T-cell (primary cell): ENCODE data around the gene LRIG3. TPM values are rescaled to one million over a fixed set of nuclear protein-coding genes. Genes with fewer than 3 reads are reported as not detected.

ENCODE experiments used
- ATAC-seq, 4 experiments: fragments of 200-7000 bp in 3 of 4; fragments of 150-1000 bp in 1 of 4; cut with Tn5 transposase; replicated peaks in 1 of 4; 1 replicate in 3 of 4; 2 replicates in 1 of 4; pipeline ENCODE4 v1.10.0; 2021; ENCODE audit warnings: moderate library complexity in 3 of 4, mild to moderate bottlenecking in 2 of 4, moderate number of reproducible peaks in 1 of 4
- CTCF ChIA-PET, 2 donors: fragments of 300-600 bp; sonication (Branson Sonifier 250); formaldehyde crosslinking; loops; one replicate each; lab custom pipeline; 2022; ENCODE audit warnings: antibody characterized with exemption in 2 of 2; lab: Charles Lee
- POLR2A ChIA-PET, 2 donors: fragments of 300-600 bp; sonication (Branson Sonifier 250); formaldehyde crosslinking; loops; one replicate each; lab custom pipeline; 2022; ENCODE audit warnings: antibody characterized with exemption in 2 of 2; lab: Charles Lee
- DNase-seq, 35 experiments: peaks; one replicate each; pipeline versions ENCODE4 v3.0.0 to v3.0.0-alpha.2; 2013 to 2023
- H3K27ac ChIP-seq: one replicate; pipeline ENCODE4 v1.5.1; 2013; ENCODE audit warnings: low read length
- H3K27me3 ChIP-seq, 2 experiments: replicated peaks in 1 of 2; 1 replicate in 1 of 2; 2 replicates in 1 of 2; pipeline versions ENCODE4 v1.6.1 to v1.7.0; 2013; ENCODE audit warnings: low read length in 1 of 2, mixed read lengths in 1 of 2; ENCODE audit not compliant: control insufficient read depth in 2 of 2, insufficient read depth in 2 of 2; ENCODE audit errors: extremely low read depth in 1 of 2
- H3K36me3 ChIP-seq, 2 donors: 1 replicate in 1 of 2; 2 replicates in 1 of 2; pipeline versions ENCODE4 v1.6.1 to v1.7.0; 2013; ENCODE audit warnings: low read length in 1 of 2; ENCODE audit not compliant: control insufficient read depth in 2 of 2, insufficient read depth in 1 of 2; ENCODE audit errors: extremely low read depth in 1 of 2
- H3K4me1 ChIP-seq, 2 experiments: 1 replicate in 1 of 2; 2 replicates in 1 of 2; pipeline versions ENCODE4 v1.6.1 to v1.7.0; 2013; ENCODE audit warnings: low read length in 2 of 2, mixed read lengths in 1 of 2; ENCODE audit not compliant: insufficient read depth in 2 of 2, control insufficient read depth in 1 of 2; ENCODE audit errors: extremely low read depth in 1 of 2
- H3K4me3 ChIP-seq, 2 donors: 1 replicate in 1 of 2; 2 replicates in 1 of 2; pipeline versions ENCODE4 v1.5.1 to v1.7.0; 2013; ENCODE audit warnings: mild to moderate bottlenecking in 2 of 2, low read length in 1 of 2, moderate library complexity in 1 of 2; ENCODE audit not compliant: control insufficient read depth in 1 of 2; ENCODE audit errors: extremely low read depth in 1 of 2
- H3K9me3 ChIP-seq: 2 replicates; pipeline ENCODE4 v1.7.0; 2013
- H3K27ac Mint-ChIP-seq, 2 donors: one replicate each; pipeline ENCODE4 v1.8.0; 2020 to 2021; ENCODE audit warnings: mild to moderate bottlenecking in 2 of 2, mixed read lengths in 2 of 2
- H3K27me3 Mint-ChIP-seq, 2 donors: one replicate each; pipeline ENCODE4 v1.8.0; 2021 to 2022; ENCODE audit warnings: mixed read lengths in 2 of 2
- H3K36me3 Mint-ChIP-seq: one replicate; pipeline ENCODE4 v1.8.0; 2021; ENCODE audit warnings: mixed read lengths
- H3K4me1 Mint-ChIP-seq, 3 donors: one replicate each; pipeline ENCODE4 v1.8.0; 2020 to 2022; ENCODE audit warnings: mixed read lengths in 3 of 3, mild to moderate bottlenecking in 1 of 3
- H3K4me3 Mint-ChIP-seq, 3 donors: one replicate each; pipeline ENCODE4 v1.8.0; 2020 to 2022; ENCODE audit warnings: mild to moderate bottlenecking in 3 of 3, mixed read lengths in 3 of 3, moderate library complexity in 3 of 3
- H3K9me3 Mint-ChIP-seq, 3 donors: one replicate each; pipeline ENCODE4 v1.8.0; 2020 to 2022; ENCODE audit warnings: mixed read lengths in 3 of 3
- WGBS: methylation state at CpG from one replicate; pipeline ENCODE4 v1.1.5; 2013; ENCODE audit warnings: missing lambda C conversion rate; ENCODE audit not compliant: insufficient coverage; 5-methylcytosine and 5-hydroxymethylcytosine counted together
- total RNA-seq, 35 experiments: library from RNA in 6 of 35; stranded (reverse) in 6 of 35; fragments of 120-200 nt in 1 of 35; gene quantifications; one replicate each; pipeline versions ENCODE4 v1.2.1 to v1.2.4 and lab custom pipeline; 2013 to 2026

Gene LRIG3
- total RNA-seq (under 1 TPM in 3 of 5 donors, not detected in 2; 0.09 to 0.13 (median 0.12) TPM), total RNA-seq (lab: John Stamatoyannopoulos, UW) (0 to 0.44 (median 0.05) reads per million in 29 experiments)
- total RNA-seq (2013) = 0.37 TPM

GRCh38 chr12:58920102-58920960 is at the start of gene LRIG3:
TSS of gene LRIG3 (minus strand) at chr12:58920504. CDS start at chr12:58920235, 269 bp downstream.
- ChIA-PET CTCF (no interaction called here), POLR2A (no interaction called here)
- Histone ChIP-seq H3K27ac (no peak within 1 kb of the TSS), H3K9me3 (no peaks in the 10 kb centered on the region), H3K36me3 (no peaks in the 10 kb centered on the region), H3K4me1 (peaks cover 0 to 4% of the 10 kb centered on the region in 2 experiments), H3K27me3 (peaks cover 14 to 15% of the 10 kb centered on the region in 2 experiments), H3K4me3 (peak within 1 kb of the TSS in 1 of 2 donors; percentile 7)
- Mint-ChIP-seq H3K9me3 (peaks cover 0 to 2% (median 0%) of the 10 kb centered on the region in 3 donors), H3K27ac (no peak within 1 kb of the TSS), H3K4me1 (peaks cover 0 to 3% (median 1%) of the 10 kb centered on the region in 3 donors), H3K36me3 (no peaks in the 10 kb centered on the region), H3K4me3 (peak within 1 kb of the TSS; percentile 17 to 42 (median 21)), H3K27me3 (peaks cover 36 to 43% of the 10 kb centered on the region in 2 donors)
- ATAC-seq (no peak), DNase-seq (no peak)
- WGBS = 5% methylated on average over 69 of the region's 80 CpGs

- no peak overlapping the region for H3K4me3 Mint-ChIP-seq
- CTCF ChIA-PET = no interaction called here
- Histone ChIP-seq H3K4me3 (no peak overlapping the region), H3K27me3 (no peaks in the 10 kb centered on the region), H3K9me3 (no peaks in the 10 kb centered on the region), H3K4me1 (no peaks in the 10 kb centered on the region), H3K36me3 (no peaks in the 10 kb centered on the region), H3K27ac (no peak overlapping the region)
- H3K27ac Mint-ChIP-seq = no peak overlapping the region
- no peaks in the 10 kb centered on the region for H3K36me3 Mint-ChIP-seq
- H3K9me3 Mint-ChIP-seq = peaks cover 0 to 9% (median 0%) of the 10 kb centered on the region in 3 donors
- H3K27me3 Mint-ChIP-seq = no peaks in the 10 kb centered on the region
- no peaks in the 10 kb centered on the region for H3K4me1 Mint-ChIP-seq
- no peak for ATAC-seq
- no peak for DNase-seq
- WGBS = 38% methylated on average over 1 of the region's 2 CpGs
- POLR2A ChIA-PET = no interaction called here
Measured at GRCh38 chr12:58969237-58969636, 48.9 kb upstream of the LRIG3 start.

- ChIA-PET CTCF (no interaction called here), POLR2A (interaction anchor here in 1 of 2 donors (0.6 kb wide), 1 partner anchor 519 kb away, joined by 4 read pairs; no protein-coding TSS in a partner anchor)
- H3K4me3 ChIP-seq = no peak overlapping the region
- Mint-ChIP-seq H3K9me3 (peaks cover 0 to 9% (median 0%) of the 10 kb centered on the region in 3 donors), H3K27me3 (no peaks in the 10 kb centered on the region), H3K4me1 (no peaks in the 10 kb centered on the region), H3K36me3 (no peaks in the 10 kb centered on the region), H3K4me3 (no peak overlapping the region), H3K27ac (no peak overlapping the region)
- no peaks in the 10 kb centered on the region for H3K4me1 ChIP-seq
- H3K9me3 ChIP-seq = no peaks in the 10 kb centered on the region
- no peaks in the 10 kb centered on the region for H3K27me3 ChIP-seq
- DNase-seq (no peak), ATAC-seq (no peak)
- no peak overlapping the region for H3K27ac ChIP-seq
- no CpG with 5 or more reads among the region's 4 CpGs for WGBS
- H3K36me3 ChIP-seq = no peaks in the 10 kb centered on the region
Measured at GRCh38 chr12:58967561-58967960, 47.3 kb upstream of the LRIG3 start.

- DNase-seq (no peak), ATAC-seq (no peak)
- H3K36me3 Mint-ChIP-seq = no peaks in the 10 kb centered on the region
Measured at GRCh38 chr12:58966939-58967338, 46.6 kb upstream of the LRIG3 start.

GRCh38 chr12:58965568-58965967 is 45.3 kb upstream of the LRIG3 start:
- WGBS = no CpG with 5 or more reads among the region's 3 CpGs
- Mint-ChIP-seq H3K27ac (no peak overlapping the region), H3K4me1 (no peaks in the 10 kb centered on the region), H3K27me3 (no peaks in the 10 kb centered on the region), H3K9me3 (peaks cover 0 to 11% (median 0%) of the 10 kb centered on the region in 3 donors), H3K4me3 (no peak overlapping the region), H3K36me3 (no peaks in the 10 kb centered on the region)
- Histone ChIP-seq H3K4me3 (no peak overlapping the region), H3K4me1 (no peaks in the 10 kb centered on the region), H3K27ac (no peak overlapping the region), H3K36me3 (no peaks in the 10 kb centered on the region), H3K27me3 (no peaks in the 10 kb centered on the region), H3K9me3 (no peaks in the 10 kb centered on the region)
- no peak for DNase-seq
- no peak for ATAC-seq
- POLR2A ChIA-PET = no interaction called here
- CTCF ChIA-PET = no interaction called here

More at GRCh38 chr12:58966939-58967338, 46.6 kb upstream of the LRIG3 start:
- H3K4me1 ChIP-seq = no peaks in the 10 kb centered on the region
- no peaks in the 10 kb centered on the region for H3K4me1 Mint-ChIP-seq
- H3K27me3 ChIP-seq = no peaks in the 10 kb centered on the region
- no peak overlapping the region for H3K27ac Mint-ChIP-seq
- CTCF ChIA-PET = no interaction called here
- POLR2A ChIA-PET = interaction anchor here in 1 of 2 donors (0.6 kb wide), 1 partner anchor 518 kb away, joined by 4 read pairs; no protein-coding TSS in a partner anchor
- WGBS = no CpG with 5 or more reads among the region's 2 CpGs
- H3K36me3 ChIP-seq = no peaks in the 10 kb centered on the region
- no peak overlapping the region for H3K27ac ChIP-seq
- no peaks in the 10 kb centered on the region for H3K9me3 ChIP-seq
- H3K9me3 Mint-ChIP-seq = peaks cover 0 to 9% (median 0%) of the 10 kb centered on the region in 3 donors
- no peaks in the 10 kb centered on the region for H3K27me3 Mint-ChIP-seq
- no peak overlapping the region for H3K4me3 Mint-ChIP-seq
- H3K4me3 ChIP-seq = no peak overlapping the region

GRCh38 chr12:58963844-58964243 is 43.5 kb upstream of the LRIG3 start:
- DNase-seq (no peak), ATAC-seq (no peak)
- H3K36me3 ChIP-seq = no peaks in the 10 kb centered on the region
- Mint-ChIP-seq H3K9me3 (peaks cover 0 to 9% (median 0%) of the 10 kb centered on the region in 3 donors), H3K4me1 (no peaks in the 10 kb centered on the region), H3K36me3 (no peaks in the 10 kb centered on the region), H3K27ac (no peak overlapping the region), H3K27me3 (no peaks in the 10 kb centered on the region), H3K4me3 (no peak overlapping the region)
- no peaks in the 10 kb centered on the region for H3K4me1 ChIP-seq
- H3K27me3 ChIP-seq = no peaks in the 10 kb centered on the region
- CTCF ChIA-PET = no interaction called here
- H3K4me3 ChIP-seq = no peak overlapping the region
- POLR2A ChIA-PET = no interaction called here
- H3K9me3 ChIP-seq = no peaks in the 10 kb centered on the region
- no peak overlapping the region for H3K27ac ChIP-seq
- no CpG with 5 or more reads among the region's 1 CpG for WGBS
